OCI-LY7 (cell line): ENCODE measurements around the gene RAP1A. TPM values are rescaled to one million over a fixed set of nuclear protein-coding genes. Genes with fewer than 3 reads are reported as not detected.

Experiments used
- BruUV-seq: library from RNA; stranded (reverse); fragments of 400-500 nt; replicated peaks from 2 replicates; lab custom pipeline; 2021; lab: Mats Ljungman, UMichigan
- CTCF ChIA-PET: fragments of 300-600 bp; sonication (Branson Sonifier 250); formaldehyde crosslinking; loops from one replicate; lab custom pipeline; 2022; ENCODE audit warnings: antibody characterized with exemption; ENCODE audit not compliant: unreplicated experiment; lab: Charles Lee
- POLR2A ChIA-PET: fragments of 300-600 bp; sonication (Branson Sonifier 250); formaldehyde crosslinking; loops from one replicate; lab custom pipeline; 2022; ENCODE audit warnings: antibody characterized with exemption; lab: Charles Lee
- DNase-seq: peaks from one replicate; pipeline ENCODE4 v3.0.0-alpha.2; 2015; ENCODE audit warnings: low spot score
- H2AFZ ChIP-seq: fragments of 200-600 bp; sonication (generic), shearing (Covaris generic); 2 replicates; pipeline ENCODE4 v1.6.1; 2014; ENCODE audit warnings: mild to moderate bottlenecking, antibody characterized with exemption, low read length, moderate library complexity
- H3K27ac ChIP-seq: fragments of 200-600 bp; sonication (generic); 2 replicates; pipeline ENCODE4 v1.5.1; 2014; ENCODE audit warnings: mixed run types, low read depth, mild to moderate bottlenecking, moderate library complexity, low read length, inconsistent platforms; ENCODE audit not compliant: poor library complexity, severe bottlenecking
- H3K36me3 ChIP-seq: fragments of 200-600 bp; sonication (generic); 2 replicates; pipeline ENCODE4 v1.6.1; 2014; ENCODE audit warnings: mild to moderate bottlenecking, antibody characterized with exemption, low read length, moderate library complexity, mixed read lengths; ENCODE audit not compliant: insufficient read depth
- H3K4me1 ChIP-seq: fragments of 200-600 bp; sonication (generic); 2 replicates; pipeline ENCODE4 v1.5.1; 2014; ENCODE audit warnings: mild to moderate bottlenecking, low read length; ENCODE audit not compliant: insufficient read depth, poor library complexity, severe bottlenecking
- H3K4me2 ChIP-seq: fragments of 200-600 bp; sonication (generic); 2 replicates; pipeline ENCODE4 v1.6.1; 2014; ENCODE audit warnings: mild to moderate bottlenecking, low read length
- H3K4me3 ChIP-seq: fragments of 200-600 bp; sonication (generic); 2 replicates; pipeline ENCODE4 v1.5.1; 2014; ENCODE audit warnings: mild to moderate bottlenecking, low read depth, low read length; ENCODE audit not compliant: poor library complexity, severe bottlenecking
- H3K79me2 ChIP-seq: fragments of 200-600 bp; sonication (generic); 2 replicates; pipeline ENCODE4 v1.6.1; 2016; ENCODE audit warnings: low read depth, mild to moderate bottlenecking, low read length, moderate library complexity, mixed read lengths; ENCODE audit not compliant: insufficient read depth
- H3K9me2 ChIP-seq: fragments of 200-600 bp; sonication (generic); 2 replicates; pipeline ENCODE4 v1.6.1; 2016; ENCODE audit warnings: mild to moderate bottlenecking, low read length, mixed read lengths; ENCODE audit not compliant: insufficient read depth
- H3K9me3 ChIP-seq: fragments of 200-600 bp; sonication (generic); 2 replicates; pipeline ENCODE4 v1.6.1; 2014; ENCODE audit warnings: mild to moderate bottlenecking, mixed run types, low read length, mixed read lengths
- H4K20me1 ChIP-seq: fragments of 200-600 bp; sonication (generic); 2 replicates; pipeline ENCODE4 v1.6.1; 2014; ENCODE audit warnings: mild to moderate bottlenecking, antibody characterized with exemption, low read length, moderate library complexity, mixed read lengths; ENCODE audit not compliant: insufficient read depth
- EZH2phosphoT487 ChIP-seq: fragments of 200-600 bp; sonication (generic); IDR thresholded peaks from 2 replicates; pipeline ENCODE4 v1.6.1; 2018; ENCODE audit warnings: low read depth, borderline replicate concordance, mild to moderate bottlenecking, mixed run types, antibody characterized with exemption, low read length, moderate library complexity, mixed read lengths
- intact Hi-C: fragments of 100-400 bp; cut with micrococcal nuclease; formaldehyde crosslinking; loops from one replicate; pipeline ENCODE4 v1.10.0; 2022; ENCODE audit not compliant: unreplicated experiment
- total RNA-seq, 2 experiments: library from RNA; depleted of rRNA in 1 of 2; stranded (reverse); fragments of >200 nt in 1 of 2; shearing (Covaris generic) in 1 of 2; gene quantifications; 2 replicates each; pipeline ENCODE4 v1.2.3, GENCODE V29; 2014 to 2022
- TF ChIP-seq, protein P1 (sequence below): fragments of 200-600 bp; sonication (generic); conservative IDR thresholded peaks from 2 replicates; pipeline ENCODE4 v1.5.1; 2014; ENCODE audit warnings: mild to moderate bottlenecking, antibody characterized with exemption, low read length, moderate library complexity, mixed read lengths

Gene RAP1A
- total RNA-seq, 2 experiments from 2014 or later: 10.4 to 86.3 TPM

DNA sequence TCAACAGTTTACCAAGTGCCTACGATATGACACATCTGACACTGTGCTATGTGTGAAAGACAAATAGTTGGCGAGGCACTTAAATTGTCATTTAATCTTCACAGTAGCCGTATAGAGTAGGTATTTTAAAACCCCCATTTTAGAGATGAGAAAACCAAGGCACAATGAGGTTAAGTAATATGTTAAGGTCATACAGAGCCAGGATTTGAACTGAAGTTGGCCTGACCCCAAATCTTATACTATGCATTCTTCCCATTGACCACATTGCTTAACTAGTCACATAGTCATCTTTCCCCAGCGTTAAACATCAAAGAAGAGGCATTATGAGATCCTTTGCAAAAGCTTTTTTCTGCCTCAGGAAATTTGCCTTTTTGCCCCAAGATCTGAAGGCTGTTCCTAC, 115.7 kb downstream of the RAP1A start:
- Histone ChIP-seq H2AFZ (no peak overlapping the region), H3K4me1 (peaks cover 31% of the 10 kb centered on the region), H3K27ac (no peak overlapping the region), H3K9me2 (no peaks in the 10 kb centered on the region), H3K9me3 (no peaks in the 10 kb centered on the region), H3K4me2 (no peak overlapping the region), H3K36me3 (no peaks in the 10 kb centered on the region), H4K20me1 (no peaks in the 10 kb centered on the region), H3K4me3 (no peak overlapping the region), H3K79me2 (no peaks in the 10 kb centered on the region)
- TF ChIP-seq, protein P1, sequence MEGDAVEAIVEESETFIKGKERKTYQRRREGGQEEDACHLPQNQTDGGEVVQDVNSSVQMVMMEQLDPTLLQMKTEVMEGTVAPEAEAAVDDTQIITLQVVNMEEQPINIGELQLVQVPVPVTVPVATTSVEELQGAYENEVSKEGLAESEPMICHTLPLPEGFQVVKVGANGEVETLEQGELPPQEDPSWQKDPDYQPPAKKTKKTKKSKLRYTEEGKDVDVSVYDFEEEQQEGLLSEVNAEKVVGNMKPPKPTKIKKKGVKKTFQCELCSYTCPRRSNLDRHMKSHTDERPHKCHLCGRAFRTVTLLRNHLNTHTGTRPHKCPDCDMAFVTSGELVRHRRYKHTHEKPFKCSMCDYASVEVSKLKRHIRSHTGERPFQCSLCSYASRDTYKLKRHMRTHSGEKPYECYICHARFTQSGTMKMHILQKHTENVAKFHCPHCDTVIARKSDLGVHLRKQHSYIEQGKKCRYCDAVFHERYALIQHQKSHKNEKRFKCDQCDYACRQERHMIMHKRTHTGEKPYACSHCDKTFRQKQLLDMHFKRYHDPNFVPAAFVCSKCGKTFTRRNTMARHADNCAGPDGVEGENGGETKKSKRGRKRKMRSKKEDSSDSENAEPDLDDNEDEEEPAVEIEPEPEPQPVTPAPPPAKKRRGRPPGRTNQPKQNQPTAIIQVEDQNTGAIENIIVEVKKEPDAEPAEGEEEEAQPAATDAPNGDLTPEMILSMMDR: no peak
- TF ChIP-seq EZH2phosphoT487: no peak
- intact Hi-C loops: loop anchor here (5.0 kb wide), 1 partner anchor 228 kb away; no protein-coding TSS in a partner anchor
- no TSS peak for BruUV-seq
- CTCF ChIA-PET: no interaction called here
- no peak for DNase-seq
- POLR2A ChIA-PET: no interaction called here

DNA sequence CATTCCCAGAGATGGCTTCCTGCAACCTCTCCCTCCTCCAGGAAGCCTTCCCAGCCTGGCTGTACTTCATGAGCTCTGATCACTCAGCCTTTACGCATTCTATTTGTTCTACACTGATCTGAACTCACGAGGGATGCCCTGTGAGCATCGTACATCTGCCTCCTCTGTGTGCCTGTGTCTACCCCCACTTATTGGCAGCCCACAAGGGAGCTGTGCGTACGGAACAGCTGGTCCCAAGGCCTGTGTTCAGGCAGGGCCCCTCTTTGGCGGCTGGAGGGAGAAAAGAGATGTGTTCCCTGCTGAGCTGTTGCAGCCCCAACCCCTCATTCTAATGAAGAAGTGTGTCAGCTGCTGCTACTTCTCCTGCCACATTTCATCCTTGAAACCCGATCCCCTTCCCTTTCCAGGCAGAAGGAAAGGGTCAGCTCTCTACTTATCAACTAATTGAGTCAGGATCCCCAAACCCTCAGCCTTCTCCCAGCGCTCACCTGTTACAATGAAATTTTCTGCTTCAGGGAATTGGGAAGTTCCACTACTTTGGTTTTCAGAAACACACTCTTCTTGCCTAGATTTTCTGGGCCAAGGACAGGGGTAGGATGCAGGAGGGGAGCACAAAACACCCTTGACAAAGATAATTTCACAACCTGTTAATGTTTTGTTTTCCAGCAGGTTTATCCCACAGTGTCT, 116.4 kb downstream of the RAP1A start:
- intact Hi-C loops: loop anchor here (5.0 kb wide), 1 partner anchor 229 kb away; no protein-coding TSS in a partner anchor
- POLR2A ChIA-PET: interaction anchor here (0.6 to 3.1 kb wide), 5 partner anchors 8 to 1326 kb away, joined by 3 to 16 read pairs (median 4); no protein-coding TSS in a partner anchor

More for the DNA sequence above, 116.4 kb downstream of the RAP1A start:
- Histone ChIP-seq H3K4me3 (no peak overlapping the region), H3K4me2 (no peak overlapping the region), H3K4me1 (peaks cover 32% of the 10 kb centered on the region), H2AFZ (no peak overlapping the region), H3K79me2 (no peaks in the 10 kb centered on the region), H3K27ac (no peak overlapping the region), H4K20me1 (no peaks in the 10 kb centered on the region), H3K36me3 (no peaks in the 10 kb centered on the region), H3K9me3 (no peaks in the 10 kb centered on the region), H3K9me2 (no peaks in the 10 kb centered on the region)
- no TSS peak for BruUV-seq
- CTCF ChIA-PET: interaction anchor here (0.5 kb wide), 1 partner anchor 34 kb away, joined by 3 read pairs; no protein-coding TSS in a partner anchor
- TF ChIP-seq, protein P1: no peak
- no peak for TF ChIP-seq EZH2phosphoT487
- DNase-seq: no peak
